Effector memory CD4-positive, alpha-beta T cell (primary cell): ENCODE measurements around the gene RIBC1.
A peak's percentile ranks its signal among the peaks of the same experiment; 100 is the strongest.

Experiments used
- DNase-seq, 3 donors: peaks; one replicate each; pipeline ENCODE4 v3.0.0-alpha.2; 2020
- H3K27ac ChIP-seq: 2 replicates; pipeline ENCODE4 v1.7.0; 2013; ENCODE audit warnings: mild to moderate bottlenecking, low read length, moderate library complexity; ENCODE audit not compliant: insufficient read depth, poor library complexity, severe bottlenecking
- H3K27me3 ChIP-seq: replicated peaks from 2 replicates; pipeline ENCODE4 v1.7.0; 2013; ENCODE audit warnings: mild to moderate bottlenecking, low read length; ENCODE audit not compliant: insufficient read depth, control insufficient read depth, poor library complexity, severe bottlenecking
- H3K36me3 ChIP-seq: 2 replicates; pipeline ENCODE4 v1.7.0; 2013; ENCODE audit warnings: mild to moderate bottlenecking, low read length, moderate library complexity; ENCODE audit not compliant: control insufficient read depth, insufficient read depth
- H3K4me1 ChIP-seq: 2 replicates; pipeline ENCODE4 v1.7.0; 2013; ENCODE audit warnings: low read length, mild to moderate bottlenecking; ENCODE audit not compliant: control insufficient read depth, insufficient read depth, poor library complexity, severe bottlenecking
- H3K4me3 ChIP-seq: 2 replicates; pipeline ENCODE4 v1.7.0; 2013; ENCODE audit warnings: low read length, low read depth, mild to moderate bottlenecking; ENCODE audit not compliant: insufficient read depth, poor library complexity, severe bottlenecking
- H3K9me3 ChIP-seq: 2 replicates; pipeline ENCODE4 v1.7.0; 2013; ENCODE audit warnings: mild to moderate bottlenecking, low read length, moderate library complexity; ENCODE audit not compliant: control insufficient read depth
- total RNA-seq, 3 donors: gene quantifications; one replicate each; lab custom pipeline; 2026; lab: John Stamatoyannopoulos, UW

RIBC1 gene
- 1.5 to 1.8 (median 1.6) reads per million in 3 donors for total RNA-seq

- no peak for DNase-seq
- Histone ChIP-seq H3K27me3 (no peaks in the 10 kb centered on the region), H3K4me3 (peak within 1 kb of the TSS; percentile 61), H3K36me3 (no peaks in the 10 kb centered on the region), H3K4me1 (peaks cover 7% of the 10 kb centered on the region), H3K27ac (peak within 1 kb of the TSS; percentile 89), H3K9me3 (no peaks in the 10 kb centered on the region)
Observed at GRCh38 chrX:53422861-53423306, at the start of gene RIBC1. RIBC1 (plus strand) TSS chrX:53422873; CDS start chrX:53426277, 3,404 bp downstream.

- Histone ChIP-seq H3K27ac (no peak overlapping the region), H3K36me3 (peaks cover under 1% of the 10 kb centered on the region), H3K4me1 (no peaks in the 10 kb centered on the region), H3K4me3 (no peak overlapping the region), H3K27me3 (no peaks in the 10 kb centered on the region), H3K9me3 (no peaks in the 10 kb centered on the region)
- no peak for DNase-seq
Observed at GRCh38 chrX:53373307-53373706, 49.4 kb upstream of the RIBC1 start.

DNA sequence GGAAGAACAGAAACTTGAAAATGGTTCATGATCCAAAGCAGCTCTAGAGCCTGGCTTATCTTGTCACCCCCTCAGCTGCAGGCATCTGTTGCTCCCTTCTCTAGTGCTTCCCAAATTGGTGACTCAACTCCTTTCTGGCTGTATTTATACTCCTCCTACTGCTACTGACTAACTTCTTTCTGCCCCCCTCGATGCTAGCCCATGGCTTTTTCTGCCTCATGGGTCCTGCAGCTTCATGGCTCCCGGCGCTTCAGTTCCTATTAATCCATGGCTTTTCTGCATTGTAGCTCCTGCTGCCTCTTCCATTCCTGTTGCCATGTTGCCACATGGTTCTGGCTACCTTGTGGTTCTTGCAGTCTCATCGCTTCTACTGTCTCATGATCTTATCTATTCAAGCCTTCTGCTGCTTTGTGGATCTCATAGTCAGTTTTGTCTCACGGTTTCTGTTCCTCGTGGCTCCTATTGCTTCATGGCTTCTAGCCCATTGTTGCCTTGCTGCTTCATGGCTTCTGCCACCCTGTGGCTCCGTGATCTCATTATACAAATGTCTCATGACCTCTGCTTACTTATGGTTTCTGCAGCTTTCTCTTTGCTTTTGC, 48.4 kb upstream of the RIBC1 start:
- H3K4me1 ChIP-seq = no peaks in the 10 kb centered on the region
- no peaks in the 10 kb centered on the region for H3K27me3 ChIP-seq
- DNase-seq = no peak
- peaks cover 10% of the 10 kb centered on the region for H3K36me3 ChIP-seq
- no peak overlapping the region for H3K4me3 ChIP-seq
- H3K9me3 ChIP-seq = no peaks in the 10 kb centered on the region
- H3K27ac ChIP-seq = no peak overlapping the region

- Histone ChIP-seq H3K36me3 (peaks cover 16% of the 10 kb centered on the region), H3K4me3 (no peak overlapping the region), H3K9me3 (no peaks in the 10 kb centered on the region), H3K27me3 (no peaks in the 10 kb centered on the region), H3K4me1 (no peaks in the 10 kb centered on the region), H3K27ac (no peak overlapping the region)
- no peak for DNase-seq
Observed at GRCh38 chrX:53374923-53375322, 47.8 kb upstream of the RIBC1 start.

- Histone ChIP-seq H3K9me3 (no peaks in the 10 kb centered on the region), H3K27me3 (no peaks in the 10 kb centered on the region), H3K4me3 (no peak overlapping the region), H3K27ac (no peak overlapping the region), H3K4me1 (no peaks in the 10 kb centered on the region), H3K36me3 (peaks cover 34% of the 10 kb centered on the region)
- DNase-seq = no peak
Observed at GRCh38 chrX:53376888-53377287, 45.8 kb upstream of the RIBC1 start.

DNA sequence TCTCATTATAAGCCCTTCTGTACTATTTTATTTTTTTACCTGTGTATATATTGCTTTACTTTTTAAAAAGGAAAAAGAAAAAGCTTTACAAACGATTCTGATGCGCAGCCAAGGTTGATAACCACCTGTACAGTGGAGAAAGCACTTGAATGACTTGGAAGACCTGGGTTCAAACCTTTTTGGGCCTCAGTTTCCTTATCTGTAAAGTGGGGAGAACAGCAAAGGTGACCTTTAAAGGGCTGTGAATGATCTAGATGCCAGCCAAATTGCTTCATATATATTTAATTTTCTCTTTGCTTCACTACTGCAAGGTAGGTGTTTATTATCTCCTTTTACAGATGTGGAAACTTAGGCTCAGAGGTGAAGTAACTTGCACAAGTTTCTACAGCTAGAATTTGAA, 45.2 kb upstream of the RIBC1 start:
- H3K36me3 ChIP-seq = peaks cover 40% of the 10 kb centered on the region

DNA sequence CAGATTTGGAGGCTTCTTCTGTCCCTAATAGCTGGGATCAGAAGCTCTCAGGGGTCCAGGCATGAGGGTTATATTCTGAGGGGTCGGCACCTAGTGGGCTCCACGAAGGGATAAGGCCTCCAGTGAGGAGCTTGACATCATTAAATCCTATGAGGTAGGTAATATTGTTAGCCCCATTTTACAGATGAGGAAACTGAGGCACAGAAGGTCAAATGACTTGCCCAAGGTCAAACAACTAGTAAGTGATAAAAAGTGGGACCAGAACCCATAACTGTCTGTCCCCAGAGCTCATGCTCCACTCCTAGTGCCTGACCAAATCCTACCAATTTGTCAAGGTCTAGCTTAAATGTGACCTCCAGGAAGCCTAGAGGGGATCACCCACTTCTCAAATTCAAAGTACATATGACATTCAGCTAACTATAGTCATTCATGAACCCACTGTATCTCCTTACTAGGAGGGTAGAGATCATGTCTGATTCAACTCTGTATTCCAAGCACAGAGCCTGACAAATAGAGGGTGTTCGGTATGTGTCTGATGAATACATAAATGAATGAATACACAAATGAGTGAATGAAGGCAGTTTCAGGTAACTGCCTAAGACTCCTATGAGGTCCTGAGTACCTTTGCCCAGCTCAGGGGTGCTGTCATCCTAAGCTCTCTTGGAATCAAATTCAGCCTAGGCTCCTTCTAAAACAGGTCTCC, 43.5 kb upstream of the RIBC1 start:
- no peaks in the 10 kb centered on the region for H3K27me3 ChIP-seq
- H3K27ac ChIP-seq = no peak overlapping the region
- H3K36me3 ChIP-seq = peaks cover 56% of the 10 kb centered on the region
- no peaks in the 10 kb centered on the region for H3K4me1 ChIP-seq
- H3K4me3 ChIP-seq = no peak overlapping the region
- H3K9me3 ChIP-seq = no peaks in the 10 kb centered on the region
- DNase-seq = no peak

More for the DNA sequence above, 45.2 kb upstream of the RIBC1 start:
- Histone ChIP-seq H3K27me3 (no peaks in the 10 kb centered on the region), H3K4me3 (no peak overlapping the region), H3K4me1 (no peaks in the 10 kb centered on the region), H3K9me3 (no peaks in the 10 kb centered on the region), H3K27ac (no peak overlapping the region)
- DNase-seq = no peak

DNA sequence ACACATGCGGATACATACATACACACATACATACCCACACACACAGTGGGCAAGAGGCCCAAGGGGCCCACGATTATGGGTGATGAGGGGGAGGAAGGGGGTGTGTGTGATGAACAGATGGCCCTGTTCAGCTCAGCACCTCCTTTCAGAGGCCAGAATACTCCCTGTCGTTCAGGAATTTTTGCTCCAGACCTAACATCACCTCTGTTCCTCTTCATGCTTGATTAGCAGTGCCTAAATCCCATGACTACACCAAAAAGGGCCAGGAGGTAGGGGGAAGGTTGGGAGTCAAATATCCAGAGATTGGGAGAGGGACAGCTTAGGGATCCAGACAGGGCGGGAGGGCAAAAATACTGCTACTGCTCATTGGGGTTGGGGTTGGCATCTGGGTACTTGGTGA, 42.9 kb upstream of the RIBC1 start:
- Histone ChIP-seq H3K27me3 (no peaks in the 10 kb centered on the region), H3K27ac (no peak overlapping the region), H3K36me3 (peaks cover 56% of the 10 kb centered on the region), H3K9me3 (no peaks in the 10 kb centered on the region), H3K4me1 (no peaks in the 10 kb centered on the region), H3K4me3 (no peak overlapping the region)
- DNase-seq = no peak

- Histone ChIP-seq H3K4me1 (no peaks in the 10 kb centered on the region), H3K27me3 (no peaks in the 10 kb centered on the region), H3K36me3 (peaks cover 53% of the 10 kb centered on the region), H3K27ac (no peak overlapping the region), H3K4me3 (no peak overlapping the region), H3K9me3 (no peaks in the 10 kb centered on the region)
- no peak for DNase-seq
Observed at GRCh38 chrX:53383376-53384076, 39.1 kb upstream of the RIBC1 start.
